GM23248 (cell line): ENCODE data around the gene EFCAB8.

Experiments
- EZH2 ChIP-seq: fragments of 200-600 bp; sonication (generic); IDR thresholded peaks from 2 replicates; pipeline ENCODE4 v1.6.1; 2018; ENCODE audit warnings: antibody characterized with exemption, mild to moderate bottlenecking; ENCODE audit not compliant: insufficient read depth, poor library complexity, severe bottlenecking
- EZH2phosphoT487 ChIP-seq: fragments of 200-600 bp; sonication (generic); IDR thresholded peaks from 2 replicates; pipeline ENCODE4 v1.6.1; 2018; ENCODE audit warnings: antibody characterized with exemption, moderate library complexity, mild to moderate bottlenecking, low read depth; ENCODE audit not compliant: insufficient read depth

DNA sequence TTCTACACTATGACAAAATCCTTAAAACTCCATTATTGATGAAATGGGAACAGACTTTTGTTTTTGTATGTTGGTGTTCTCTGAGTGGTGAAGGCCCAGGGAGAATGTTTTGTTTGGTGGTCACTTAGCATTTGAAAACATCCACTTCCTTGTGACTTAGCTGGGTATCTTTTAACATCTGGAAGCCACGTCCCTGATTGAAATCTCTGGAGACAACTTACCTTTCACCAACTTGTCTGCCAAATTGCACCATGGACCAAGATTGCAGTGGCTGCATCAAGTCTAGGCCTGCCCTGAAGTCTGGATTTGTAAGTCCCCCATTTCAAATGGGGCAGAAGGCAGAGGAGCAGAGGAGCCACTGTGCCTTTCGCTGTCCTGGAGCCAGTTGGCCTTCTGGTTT lies 534 bp upstream of the EFCAB8 start:
- no peak for TF ChIP-seq EZH2
- TF ChIP-seq EZH2phosphoT487 = no peak
